Endothelial cell of umbilical vein (primary cell): ENCODE data around the gene PIK3R1. TPM values are rescaled to one million over a fixed set of nuclear protein-coding genes. Genes with fewer than 3 reads are reported as not detected.

Experiments
- BruUV-seq: library from RNA; stranded (reverse); fragments of 400-500 nt; replicated peaks from 2 replicates; lab custom pipeline; 2021; lab: Mats Ljungman, UMichigan
- CTCF ChIA-PET: fragments of 300-600, 350-600 bp; sonication (Branson Sonifier 250); formaldehyde crosslinking; loops from one replicate; lab custom pipeline; 2021; ENCODE audit warnings: antibody characterized with exemption, inconsistent platforms; lab: Charles Lee
- POLR2A ChIA-PET: fragments of 300-600, 350-600 bp; sonication (Branson Sonifier 250); formaldehyde crosslinking; loops from one replicate; lab custom pipeline; 2021; ENCODE audit warnings: antibody characterized with exemption, inconsistent platforms; lab: Charles Lee
- DNase-seq: peaks from one replicate; pipeline ENCODE4 v3.0.0-alpha.2; 2011; ENCODE audit warnings: low read depth, low spot score
- FAIRE-seq: peaks from 2 replicates; lab custom pipeline; 2011; peaks lifted over from hg19 to GRCh38; lab: Jason Lieb, UNC
- H2AFZ ChIP-seq: 2 replicates; pipeline ENCODE4 v1.6.0; 2012; ENCODE audit warnings: low read depth, low read length, control low read depth, inconsistent platforms
- H3K27ac ChIP-seq: 2 replicates; pipeline ENCODE4 v1.5.1; 2011; ENCODE audit warnings: low read depth, mild to moderate bottlenecking, control low read depth, low read length, moderate library complexity; ENCODE audit not compliant: insufficient read depth
- H3K27me3 ChIP-seq, 2 experiments: 2 replicates each; pipeline versions ENCODE4 v1.6.0 to v1.6.1; 2011; ENCODE audit warnings: low read length in 2 of 2, mixed read lengths in 1 of 2; ENCODE audit not compliant: control insufficient read depth in 2 of 2, insufficient read depth in 2 of 2
- H3K36me3 ChIP-seq, 2 experiments: 2 replicates in 1 of 2; 3 replicates in 1 of 2; pipeline ENCODE4 v1.5.1; 2011; ENCODE audit warnings: low read length in 2 of 2, mild to moderate bottlenecking in 1 of 2, moderate library complexity in 1 of 2; ENCODE audit not compliant: control insufficient read depth in 2 of 2, insufficient read depth in 2 of 2; ENCODE audit errors: extremely low read depth in 1 of 2
- H3K4me1 ChIP-seq: 3 replicates; pipeline ENCODE4 v1.5.1; 2011; ENCODE audit warnings: mild to moderate bottlenecking, low read length; ENCODE audit not compliant: control insufficient read depth, insufficient read depth; ENCODE audit errors: extremely low read depth
- H3K4me2 ChIP-seq: 2 replicates; pipeline ENCODE4 v1.6.1; 2011; ENCODE audit warnings: low read length, control low read depth, mixed read lengths; ENCODE audit not compliant: insufficient read depth
- H3K4me3 ChIP-seq, 3 experiments: fragments of 200-600 bp in 1 of 3; sonication (generic), shearing (Covaris generic) in 1 of 3; replicated peaks in 1 of 3; 2 replicates each; pipeline ENCODE4 v1.5.1; 2011 to 2016; ENCODE audit warnings: control low read depth in 3 of 3, low read length in 3 of 3, mild to moderate bottlenecking in 2 of 3, inconsistent platforms in 1 of 3, low read depth in 1 of 3, moderate library complexity in 1 of 3; ENCODE audit not compliant: insufficient read depth in 1 of 3
- H3K79me2 ChIP-seq: 2 replicates; pipeline ENCODE4 v1.6.0; 2012; ENCODE audit warnings: low read length, inconsistent platforms; ENCODE audit not compliant: control insufficient read depth, insufficient read depth
- H3K9ac ChIP-seq: replicated peaks from 2 replicates; pipeline ENCODE3; 2011; ENCODE audit warnings: low read length, control low read depth; ENCODE audit not compliant: insufficient read depth; ENCODE audit errors: extremely low read depth
- H3K9me1 ChIP-seq: replicated peaks from 3 replicates; pipeline ENCODE4 v1.6.0; 2011; ENCODE audit warnings: mild to moderate bottlenecking, low read length; ENCODE audit not compliant: control insufficient read depth, insufficient read depth; ENCODE audit errors: extremely low read depth
- H3K9me3 ChIP-seq: replicated peaks from 2 replicates; pipeline ENCODE4 v1.5.1; 2012; ENCODE audit warnings: low read length, inconsistent platforms; ENCODE audit not compliant: control insufficient read depth, insufficient read depth
- H4K20me1 ChIP-seq: replicated peaks from 2 replicates; pipeline ENCODE3; 2011; ENCODE audit warnings: mild to moderate bottlenecking, low read length; ENCODE audit not compliant: control insufficient read depth, insufficient read depth; ENCODE audit errors: extremely low read depth
- CTCF ChIP-seq, 2 donors: IDR thresholded peaks; 1 replicate in 1 of 2; 2 replicates in 1 of 2; pipeline ENCODE4 v1.5.1; 2011; ENCODE audit warnings: low read length in 2 of 2, mild to moderate bottlenecking in 2 of 2, moderate library complexity in 2 of 2, control low read depth in 1 of 2, inconsistent platforms in 1 of 2, low read depth in 1 of 2; ENCODE audit not compliant: insufficient read depth in 1 of 2; ENCODE audit errors: extremely low read depth in 1 of 2
- EZH2 ChIP-seq: IDR thresholded peaks from 2 replicates; pipeline ENCODE4 v1.6.1; 2012; ENCODE audit warnings: borderline replicate concordance, low read depth, mild to moderate bottlenecking, moderate library complexity, low read length, inconsistent platforms; ENCODE audit not compliant: severe bottlenecking
- FOS ChIP-seq: IDR thresholded peaks from 2 replicates; pipeline ENCODE4 v1.6.1; 2011; ENCODE audit warnings: mild to moderate bottlenecking, low read length, moderate library complexity, borderline replicate concordance; ENCODE audit not compliant: insufficient read depth
- GATA2 ChIP-seq: IDR thresholded peaks from 2 replicates; pipeline ENCODE4 v1.7.0; 2011; ENCODE audit warnings: low read depth, mild to moderate bottlenecking, moderate library complexity, mixed read lengths, low read length; ENCODE audit not compliant: insufficient read length, insufficient read depth
- JUN ChIP-seq: IDR thresholded peaks from 2 replicates; pipeline ENCODE4 v1.6.1; 2011; ENCODE audit warnings: borderline replicate concordance, low read depth; ENCODE audit not compliant: insufficient read length, insufficient read depth
- MAX ChIP-seq: IDR thresholded peaks from 2 replicates; pipeline ENCODE4 v1.6.1; 2011; ENCODE audit not compliant: insufficient read depth, insufficient read length
- MYC ChIP-seq: IDR thresholded peaks from one replicate; pipeline ENCODE4 v1.6.1; 2011; ENCODE audit warnings: mild to moderate bottlenecking, low read depth, low read length
- POLR2A ChIP-seq: IDR thresholded peaks from 2 replicates; pipeline ENCODE4 v1.6.1; 2012; ENCODE audit warnings: low read depth, mild to moderate bottlenecking, control low read depth, low read length
- POLR2AphosphoS5 ChIP-seq: IDR thresholded peaks from 2 replicates; pipeline ENCODE4 v1.6.1; 2012; ENCODE audit warnings: low read depth, mild to moderate bottlenecking, control low read depth, low read length, moderate library complexity; ENCODE audit not compliant: insufficient read depth
- dilution Hi-C: fragments of 300-500 bp; cut with MboI; formaldehyde crosslinking; loops from one replicate; pipeline ENCODE4 v1.15.0; 2019; ENCODE audit warnings: low sequenced_read_pairs; ENCODE audit not compliant: extremely low pct_ligation_motif_present
- intact Hi-C: fragments of 100-400 bp; cut with micrococcal nuclease; formaldehyde crosslinking; loops from one replicate; pipeline ENCODE4 v1.10.0; 2022
- polyA plus RNA-seq, 4 experiments: library from polyadenylated mRNA; depleted of rRNA in 3 of 4; stranded (reverse) in 3 of 4; unstranded in 1 of 4; fragments of >200 nt; gene quantifications; 2 replicates each; pipeline versions ENCODE4 v1.2.1 to v1.2.3, GENCODE V29; 2011 to 2012; ENCODE audit warnings: missing spikeins in 1 of 4
- total RNA-seq: library from RNA; stranded (reverse); gene quantifications from 2 replicates; pipeline ENCODE4 v1.2.3, GENCODE V29; 2021

PIK3R1 gene
- total and polyA plus RNA-seq, 2 donors (not counting 3 experiments of a cell fraction or from before 2014, with no cell fraction given), result 2.8 to 30.0 TPM

DNA sequence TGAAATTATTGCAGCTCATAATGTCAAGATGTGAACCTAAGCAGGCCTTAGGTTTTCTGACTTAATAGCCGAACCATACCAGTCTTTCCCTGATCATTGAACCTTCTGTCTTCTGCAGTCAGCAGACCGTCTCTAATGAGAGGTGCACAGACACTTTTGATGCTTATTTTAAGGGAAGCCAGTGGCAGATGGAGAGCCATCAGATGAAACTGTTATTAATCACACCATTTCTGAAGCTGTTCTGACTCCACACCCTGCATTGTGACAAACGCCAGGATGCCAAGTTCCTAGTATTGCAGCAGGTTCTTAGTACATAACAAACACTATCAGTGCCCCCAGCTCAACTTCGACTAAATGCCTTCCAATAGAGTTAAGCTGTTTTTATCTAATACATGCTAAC, 43.0 kb downstream of the PIK3R1 start:
- POLR2A ChIA-PET, result no interaction called here
- no peak for TF ChIP-seq POLR2AphosphoS5
- TF ChIP-seq JUN, result no peak
- TF ChIP-seq POLR2A, result no peak
- no peak for TF ChIP-seq FOS
- no peak for TF ChIP-seq MYC
- TF ChIP-seq MAX, result no peak
- no peak for TF ChIP-seq GATA2
- TF ChIP-seq CTCF (IDR thresholded peaks at IDR 0.05; ENCODE audit: extremely low read depth in 1 of 2, insufficient read depth in 1 of 2, low read depth in 1 of 2, low read length in 2 of 2), result no peak
- TF ChIP-seq EZH2, result no peak
- Histone ChIP-seq H3K27ac (no peak overlapping the region), H3K4me1 (peaks cover 2% of the 10 kb centered on the region), H3K27me3 (no peaks in the 10 kb centered on the region), H3K4me3 (no peak overlapping the region), H3K9ac (no peak overlapping the region), H3K9me3 (no peaks in the 10 kb centered on the region), H3K9me1 (no peaks in the 10 kb centered on the region), H3K79me2 (peaks cover 13% of the 10 kb centered on the region), H3K36me3 (no peaks in the 10 kb centered on the region), H2AFZ (no peak overlapping the region), H4K20me1 (no peaks in the 10 kb centered on the region), H3K4me2 (no peak overlapping the region)
- DNase-seq, result no peak
- dilution Hi-C loops, result loop anchor here (25.0 kb wide), 1 partner anchor 1096 kb away; no protein-coding TSS in a partner anchor
- FAIRE-seq, result no peak
- CTCF ChIA-PET, result interaction anchor here (2.1 to 3.8 kb wide), 2 partner anchors 13 to 1012 kb away, joined by 14 to 17 read pairs; no protein-coding TSS in a partner anchor
- intact Hi-C loops, result no loop called here
- no TSS peak for BruUV-seq
